Measurements from ENCODE around the gene FAM199X.

GRCh38 chrX:104189837-104190236, 23.6 kb downstream of the FAM199X start:
- TF ChIP-seq CTCF (conservative IDR thresholded peaks at IDR 0.05; ENCODE audit: low read depth in 2 of 2) (no peak), CREB1 (CRISPR knock-in tag; IDR thresholded peaks at IDR 0.05; ENCODE audit: low read depth) (no peak), EZH2 (IDR thresholded peaks at IDR 0.05; ENCODE audit: low read depth, unreplicated experiment) (no peak), POLR2AphosphoS5 (IDR thresholded peaks at IDR 0.05; ENCODE audit: low read depth) (no peak), EZH2phosphoT487 (IDR thresholded peaks at IDR 0.05; ENCODE audit: unreplicated experiment) (no peak), REST (IDR thresholded peaks at IDR 0.05; ENCODE audit: unreplicated experiment) (no peak)

Data from GM23338 (cell line).